ENCODE measurements around the gene TNRC6C. TPM values are rescaled to one million over a fixed set of nuclear protein-coding genes. Genes with fewer than 3 reads are reported as not detected.

The TNRC6C gene
- total and polyA plus RNA-seq, 2 of the 13 experiments (the other 11 are each of a cell fraction or from before 2014, with no cell fraction given) = 0.66 to 4.9 TPM

DNA sequence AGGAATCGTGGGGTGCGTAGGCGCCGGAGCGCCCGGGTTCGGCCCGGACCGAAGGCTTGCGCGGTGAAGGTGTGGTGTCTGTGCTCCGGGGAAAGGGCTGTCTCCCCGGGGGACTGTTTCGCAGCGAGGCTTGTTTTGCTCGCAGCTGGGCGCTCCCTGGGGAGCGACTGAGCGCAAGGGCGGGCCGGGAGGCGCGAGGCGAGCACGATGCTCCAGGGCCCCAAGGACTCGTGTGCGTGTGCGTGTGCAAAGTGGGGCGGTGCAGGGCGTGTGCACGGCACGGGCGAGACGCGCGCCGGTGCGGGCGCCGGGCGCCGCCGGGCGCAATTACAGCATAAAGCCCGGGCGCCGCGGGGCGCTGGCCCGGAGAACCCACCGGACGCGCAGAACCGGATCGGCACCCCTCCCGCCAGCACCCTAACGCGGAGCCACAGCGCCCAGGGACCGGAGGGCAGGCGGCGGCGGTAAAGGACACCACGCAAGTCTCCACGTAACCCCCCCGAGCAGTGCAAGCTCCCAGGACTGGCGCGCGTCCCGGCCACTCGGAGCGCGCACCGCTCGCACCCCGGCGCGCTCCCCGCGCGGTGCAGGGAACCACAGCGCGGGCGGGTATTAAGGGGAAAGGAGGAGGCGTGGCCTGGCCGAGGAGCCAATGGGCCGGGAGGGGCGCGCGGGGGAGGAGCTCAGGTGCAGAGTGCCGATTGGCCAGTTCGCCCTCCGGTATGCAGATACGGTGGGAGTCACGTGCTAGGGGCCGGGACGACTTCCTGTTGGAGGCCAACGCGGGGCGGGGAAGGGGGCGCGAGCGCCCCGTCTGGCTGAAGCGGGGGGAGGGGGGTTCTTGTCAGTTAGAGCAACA lies at the start of gene TNRC6C (continued):
- TF ChIP-seq HINFP (CRISPR knock-in tag; IDR thresholded peaks at IDR 0.05; ENCODE audit: low read depth) (peak; percentile 92), KAT2B (IDR thresholded peaks at IDR 0.05; ENCODE audit: borderline replicate concordance, low read depth, low read length) (no peak), ZNF549 (CRISPR knock-in tag; IDR thresholded peaks at IDR 0.05) (0 out of 2 replicates have a peak, but pooled peaks have one; percentile 41), ZBTB34 (CRISPR knock-in tag; IDR thresholded peaks at IDR 0.05) (peak; percentile 85), TCF12 (IDR thresholded peaks at IDR 0.05) (no peak), TCF12 (CRISPR knock-in tag; IDR thresholded peaks at IDR 0.05) (no peak), NAIF1 (CRISPR knock-in tag; IDR thresholded peaks at IDR 0.05; ENCODE audit: borderline replicate concordance) (peak; percentile 64; the same call in 1 of the 2 replicates), SNAI1 (CRISPR knock-in tag; IDR thresholded peaks at IDR 0.05; ENCODE audit: borderline replicate concordance) (no peak; the same call in 1 of the 2 replicates), TFAP4 (IDR thresholded peaks at IDR 0.05; ENCODE audit: borderline replicate concordance, low read depth) (peak; percentile 22; the same call in 1 of the 2 replicates), RBFOX2 (IDR thresholded peaks at IDR 0.05; ENCODE audit: low read depth, low read length) (peak; percentile 98), ZNF512B (CRISPR knock-in tag; IDR thresholded peaks at IDR 0.05; ENCODE audit: borderline replicate concordance) (no peak), CHD4 (IDR thresholded peaks at IDR 0.05; ENCODE audit: borderline replicate concordance, low read length) (no peak), ZSCAN5A (CRISPR knock-in tag; IDR thresholded peaks at IDR 0.05; ENCODE audit: borderline replicate concordance) (peak; percentile 85; the same call in 1 of the 2 replicates), ZNF354B (CRISPR knock-in tag; IDR thresholded peaks at IDR 0.05) (no peak), NFATC3 (CRISPR knock-in tag; IDR thresholded peaks at IDR 0.05) (no peak), ZNF891 (CRISPR knock-in tag; IDR thresholded peaks at IDR 0.05) (peak; percentile 89)
- TF ChIP-seq, protein P1, sequence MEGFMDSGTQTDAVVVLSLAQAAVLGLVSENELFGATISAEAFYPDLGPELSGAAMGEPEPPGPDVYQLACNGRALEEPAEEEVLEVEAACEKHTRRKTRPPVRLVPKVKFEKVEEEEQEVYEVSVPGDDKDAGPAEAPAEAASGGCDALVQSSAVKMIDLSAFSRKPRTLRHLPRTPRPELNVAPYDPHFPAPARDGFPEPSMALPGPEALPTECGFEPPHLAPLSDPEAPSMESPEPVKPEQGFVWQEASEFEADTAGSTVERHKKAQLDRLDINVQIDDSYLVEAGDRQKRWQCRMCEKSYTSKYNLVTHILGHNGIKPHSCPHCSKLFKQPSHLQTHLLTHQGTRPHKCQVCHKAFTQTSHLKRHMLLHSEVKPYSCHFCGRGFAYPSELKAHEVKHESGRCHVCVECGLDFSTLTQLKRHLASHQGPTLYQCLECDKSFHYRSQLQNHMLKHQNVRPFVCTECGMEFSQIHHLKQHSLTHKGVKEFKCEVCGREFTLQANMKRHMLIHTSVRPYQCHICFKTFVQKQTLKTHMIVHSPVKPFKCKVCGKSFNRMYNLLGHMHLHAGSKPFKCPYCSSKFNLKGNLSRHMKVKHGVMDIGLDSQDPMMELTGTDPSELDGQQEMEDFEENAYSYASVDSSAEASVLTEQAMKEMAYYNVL (CRISPR knock-in tag; IDR thresholded peaks at IDR 0.05; ENCODE audit: borderline replicate concordance) = peak; percentile 71; the same call in 1 of the 2 replicates
